Stimulated activated CD8-positive, alpha-beta memory T cell treated with anti-CD3 and anti-CD28 coated beads, Interleukin-7, amount 100 ng/mL, for 4 hours (primary cell): ENCODE data around the gene C5orf47.
"Not testable (repeated sequence)": the region's sequence is repeated elsewhere in the genome, so short reads cannot be mapped to it uniquely, and the experiment has no call there.

Source experiments
- DNase-seq, 2 donors: peaks; one replicate each; pipeline ENCODE4 v3.0.0-alpha.2; 2020; ENCODE audit warnings: low read depth in 2 of 2

C5orf47 gene

DNA sequence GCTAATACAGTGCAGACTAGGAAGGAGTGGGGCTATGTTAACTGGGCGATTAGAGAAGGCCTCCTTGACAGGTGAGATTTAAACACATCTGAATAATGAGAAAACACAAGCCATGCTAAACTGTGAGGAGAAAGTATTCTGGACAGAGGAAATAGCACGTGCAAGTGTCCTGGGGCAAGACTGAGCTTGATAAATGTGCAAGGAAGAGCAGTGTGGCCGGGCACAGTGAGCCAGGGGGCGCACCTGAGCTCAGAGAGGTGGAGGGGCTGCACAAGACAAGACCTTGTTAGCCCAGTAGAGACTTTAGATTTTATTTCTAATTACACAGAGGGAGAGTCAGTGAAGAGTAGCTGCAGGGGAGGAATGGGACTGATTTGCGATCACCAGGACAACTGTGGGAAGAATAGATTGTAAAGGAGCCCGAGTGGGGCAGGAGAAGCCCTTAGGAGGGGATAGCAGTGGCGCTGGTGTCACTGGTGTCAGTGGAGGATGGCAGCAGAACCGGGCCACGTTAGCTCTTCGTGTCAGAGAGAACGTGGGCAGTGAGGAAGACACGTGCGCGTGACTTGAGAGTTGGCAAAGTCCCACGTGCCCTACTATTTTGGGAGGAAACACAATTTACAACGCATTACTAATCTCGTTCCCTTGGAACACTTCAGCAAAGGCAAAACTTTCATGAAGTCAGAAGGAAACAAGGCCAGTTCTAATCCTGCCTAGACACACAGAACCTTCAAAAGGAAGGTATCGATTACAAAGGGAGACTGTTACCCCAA, 17.9 kb upstream of the C5orf47 start:
- DNase-seq, result no peak

DNA sequence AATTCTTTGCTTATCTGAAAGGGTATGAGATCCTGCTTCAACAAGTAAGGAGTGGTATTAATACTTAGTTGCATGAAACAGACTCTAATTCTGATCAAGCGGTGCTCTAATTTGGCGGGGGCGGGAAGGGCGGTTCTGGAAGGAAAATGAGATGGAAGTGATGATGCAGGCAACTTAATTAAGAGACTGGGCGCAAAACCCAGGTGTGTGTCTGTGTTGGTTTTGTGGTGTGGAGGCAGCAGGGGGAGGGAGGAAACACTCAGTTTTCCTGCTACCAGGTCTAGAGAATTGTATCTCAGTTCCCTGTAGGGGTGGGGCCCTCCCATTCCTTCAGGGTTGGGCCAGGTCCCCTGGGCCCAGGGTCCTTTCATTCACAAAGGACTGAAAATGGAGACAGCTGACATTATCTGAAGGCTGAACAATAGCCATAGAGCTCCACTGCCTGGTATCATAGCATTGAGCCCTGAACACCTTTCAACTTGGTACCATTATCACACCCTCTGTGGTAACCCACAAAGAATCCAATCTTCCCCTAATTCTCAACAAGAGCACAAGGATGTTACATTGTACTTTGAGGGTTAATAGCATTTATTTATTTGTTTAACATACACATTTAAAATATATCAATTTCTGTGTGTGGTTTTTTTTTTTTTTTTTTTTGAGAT, 17.2 kb upstream of the C5orf47 start:
- no peak for DNase-seq

DNA sequence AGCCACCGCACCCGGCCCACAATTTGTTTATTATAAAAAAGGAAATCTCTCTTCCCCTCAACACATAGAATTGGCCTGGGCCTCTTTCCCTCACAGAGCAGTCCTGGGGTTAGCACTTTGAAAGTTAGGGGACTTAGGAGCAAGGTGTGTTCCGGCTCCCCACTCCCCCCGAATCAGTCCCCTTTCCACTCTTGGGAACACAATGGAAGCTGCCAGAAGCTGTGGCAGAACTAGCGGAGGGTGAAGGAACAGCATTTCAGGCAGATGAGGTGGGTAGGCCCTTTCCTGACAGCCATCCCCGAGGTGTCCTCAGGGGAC, 16.4 kb upstream of the C5orf47 start:
- no peak for DNase-seq

DNA sequence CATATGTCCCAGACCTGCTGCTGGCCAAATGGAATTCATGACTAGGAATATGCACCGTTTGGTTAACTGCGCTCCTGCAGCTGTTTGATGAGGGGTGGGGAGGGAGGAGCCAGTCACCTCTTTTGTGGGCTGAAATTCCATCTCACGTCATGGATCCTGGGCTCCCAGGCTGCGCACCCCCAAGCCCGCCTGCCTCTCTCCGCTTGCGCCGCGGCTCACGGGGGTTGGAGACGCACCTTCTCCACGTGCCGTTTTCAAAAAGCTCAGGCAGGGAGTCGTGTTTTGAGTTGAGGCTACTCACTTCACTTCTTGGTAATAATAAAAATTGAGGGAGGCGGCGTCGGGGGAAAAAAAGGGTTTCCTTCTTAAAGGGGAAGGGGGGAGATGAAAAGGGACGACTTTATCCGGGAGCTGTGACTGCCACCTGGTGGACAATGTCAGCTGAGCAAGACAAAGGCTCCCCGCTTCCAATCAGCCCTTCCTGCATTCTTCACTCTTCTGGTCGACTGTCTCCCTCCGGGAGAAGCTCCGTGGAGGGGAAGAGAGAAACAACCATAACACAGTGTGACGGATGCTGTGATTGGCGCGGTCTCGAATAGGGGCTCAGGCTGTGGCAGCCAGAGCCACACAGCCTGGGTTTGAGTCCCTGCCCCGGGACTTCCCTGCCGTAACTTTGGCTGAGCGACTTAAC, 15.9 kb upstream of the C5orf47 start:
- DNase-seq, result peak; percentile 47 to 62

DNA sequence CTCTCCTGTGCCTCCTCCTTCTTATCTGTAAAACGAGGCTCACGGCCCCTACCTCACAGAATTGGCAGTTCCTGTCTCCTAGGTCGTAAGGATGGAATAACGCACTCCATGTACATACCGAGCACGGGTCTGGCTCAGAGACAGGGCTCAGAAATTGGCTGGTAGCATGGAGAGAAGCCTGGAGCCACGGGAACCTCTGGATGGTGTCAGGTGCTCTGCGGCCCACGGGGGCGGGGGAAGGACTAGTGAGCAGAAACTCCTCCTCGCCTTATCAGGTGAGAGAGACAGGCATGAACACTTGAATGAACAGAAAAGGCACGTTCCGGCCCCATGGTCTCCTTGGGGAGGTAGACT, 15.4 kb upstream of the C5orf47 start:
- DNase-seq, result no peak

DNA sequence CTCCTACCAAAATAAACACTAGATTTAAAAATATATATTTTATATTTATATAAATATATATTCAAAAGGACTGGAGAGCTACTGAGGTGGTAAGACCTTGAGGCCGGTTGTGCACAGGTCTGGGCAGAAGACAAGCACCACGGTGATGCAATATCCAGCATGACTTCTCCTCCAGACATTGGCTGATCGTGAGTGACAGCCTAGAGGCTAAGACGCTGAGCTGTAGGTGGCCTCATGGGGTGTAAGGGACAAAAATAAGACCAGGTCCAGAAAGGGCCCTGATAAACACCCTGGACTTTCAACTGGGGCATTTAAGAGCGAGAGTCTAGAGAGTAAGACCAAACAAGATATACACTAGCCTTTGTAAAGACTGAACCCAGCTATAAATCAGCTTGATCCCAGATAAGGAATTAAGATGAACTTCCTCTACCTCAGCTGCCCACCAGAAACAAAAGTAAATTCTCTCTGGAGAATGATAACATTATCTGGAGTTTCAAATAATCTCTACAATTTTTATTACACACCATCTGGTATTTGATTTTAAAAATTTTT, 14.2 kb upstream of the C5orf47 start:
- DNase-seq, result no peak

DNA sequence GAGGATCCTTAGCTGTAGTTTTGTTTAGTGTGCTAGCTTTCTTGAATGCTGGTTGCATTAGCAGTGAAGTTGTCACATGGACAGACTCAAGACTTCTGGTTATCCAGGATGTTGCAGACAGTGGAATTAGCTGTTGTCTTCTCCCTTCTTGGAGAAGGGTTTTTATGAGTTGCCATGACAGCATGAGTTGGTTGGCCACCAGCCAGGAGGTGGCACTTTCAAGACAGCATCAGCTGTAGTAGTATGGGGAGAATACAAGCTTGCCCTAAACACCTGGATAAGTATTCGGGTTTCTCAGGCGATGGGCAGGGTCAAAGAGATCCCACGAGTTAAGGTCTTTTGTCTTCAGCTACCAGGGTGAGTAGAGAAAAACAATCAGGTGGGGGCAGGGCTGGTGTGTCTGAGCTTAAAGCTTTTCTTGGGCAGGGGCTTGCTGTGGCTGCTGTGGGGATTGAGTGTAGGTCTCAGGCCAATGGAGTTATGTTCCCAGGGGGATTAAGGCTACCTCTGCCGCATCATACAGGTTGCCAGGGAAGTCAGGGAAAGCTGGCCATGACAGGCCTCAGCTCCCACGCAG, 7.7 kb upstream of the C5orf47 start:
- DNase-seq, result no peak

DNA sequence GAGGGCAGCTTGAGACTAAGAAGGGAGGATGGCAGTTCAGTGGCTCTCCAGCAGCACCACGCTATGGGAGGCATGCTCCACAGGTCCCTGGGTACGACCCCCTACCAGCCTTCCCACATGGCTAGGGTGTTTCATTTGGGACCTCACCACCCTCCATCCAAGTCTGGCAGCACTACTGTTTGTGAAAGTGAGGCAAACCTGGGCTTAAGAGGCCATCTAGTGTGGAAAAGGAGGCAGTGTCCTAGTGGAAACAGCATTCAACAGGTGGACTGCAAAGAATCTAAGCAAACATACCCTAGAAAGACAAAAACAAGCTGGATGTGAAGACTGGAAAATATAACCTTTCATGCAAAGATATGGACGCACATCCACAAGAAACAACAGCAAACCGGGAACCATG, 4.8 kb upstream of the C5orf47 start:
- no peak for DNase-seq

DNA sequence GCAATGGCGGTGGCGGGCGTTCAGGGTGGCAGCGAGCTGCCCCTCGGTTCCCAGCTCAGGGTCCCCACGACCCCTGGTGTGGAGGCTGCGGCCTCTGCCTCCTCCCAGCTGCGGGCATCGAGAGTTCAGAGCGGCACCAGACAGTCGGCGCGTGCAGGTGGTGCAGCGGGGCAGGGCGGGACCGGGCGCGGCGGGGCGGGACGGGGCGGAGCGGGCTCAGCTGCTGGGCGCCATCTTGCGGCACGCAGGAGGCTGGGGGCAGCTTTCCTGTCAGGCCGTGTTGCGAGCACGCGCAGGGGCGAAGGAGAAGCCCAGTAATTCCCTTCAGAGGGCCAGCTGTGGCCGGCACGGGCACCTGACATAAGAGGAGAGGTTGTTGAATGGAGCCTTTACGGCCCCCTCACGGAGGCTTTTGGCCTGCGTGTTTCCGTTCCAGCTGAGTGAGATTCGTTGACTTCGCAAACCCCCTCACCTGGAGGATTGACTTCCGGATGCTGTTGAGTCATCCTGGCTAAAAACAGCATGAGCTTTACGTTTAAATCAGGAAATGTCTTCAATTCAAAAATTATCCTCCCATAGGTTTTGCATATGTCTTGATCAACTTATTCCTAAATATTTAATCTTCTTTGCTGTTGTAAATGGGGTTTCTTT, 587 bp downstream of the C5orf47 start:
- DNase-seq, result no peak

DNA sequence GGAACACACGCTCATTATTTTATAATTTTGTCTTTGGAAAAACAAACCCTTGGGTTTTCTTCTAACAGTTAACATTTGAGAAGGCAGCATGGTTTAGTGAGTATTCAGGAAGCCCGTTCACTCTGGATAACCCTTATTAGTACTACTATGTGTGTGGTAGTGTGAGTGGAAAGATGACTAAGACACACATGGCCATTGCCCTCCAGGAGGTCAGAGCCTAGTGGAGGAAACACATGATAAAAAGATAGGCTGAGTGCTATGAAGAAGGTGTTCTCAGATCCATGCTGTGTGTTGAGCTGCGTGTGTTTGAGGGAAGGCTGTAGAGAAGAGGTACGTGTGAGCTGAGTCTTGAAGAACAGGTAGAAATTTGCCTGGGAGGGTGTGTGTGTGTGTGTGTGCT, 8.4 kb downstream of the C5orf47 start:
- no peak for DNase-seq

DNA sequence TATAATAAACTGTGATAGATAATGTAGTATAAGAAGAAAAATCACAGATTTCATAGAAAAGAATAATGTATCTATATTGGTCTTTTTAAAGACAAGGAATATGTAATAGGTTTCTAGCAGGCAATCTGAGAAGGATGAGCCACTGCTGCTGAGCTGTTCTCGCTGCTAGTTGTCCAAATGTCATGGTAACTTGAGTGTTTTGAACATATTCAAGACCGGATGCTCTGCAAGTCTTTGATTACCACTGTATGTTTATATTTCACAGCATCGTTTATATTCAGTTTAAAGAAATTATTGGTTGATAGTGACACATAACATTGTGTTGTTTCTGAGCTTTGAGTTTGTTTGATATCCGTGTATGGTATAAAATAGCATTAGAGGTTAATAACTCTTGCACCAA, 9.6 kb downstream of the C5orf47 start:
- no peak for DNase-seq

DNA sequence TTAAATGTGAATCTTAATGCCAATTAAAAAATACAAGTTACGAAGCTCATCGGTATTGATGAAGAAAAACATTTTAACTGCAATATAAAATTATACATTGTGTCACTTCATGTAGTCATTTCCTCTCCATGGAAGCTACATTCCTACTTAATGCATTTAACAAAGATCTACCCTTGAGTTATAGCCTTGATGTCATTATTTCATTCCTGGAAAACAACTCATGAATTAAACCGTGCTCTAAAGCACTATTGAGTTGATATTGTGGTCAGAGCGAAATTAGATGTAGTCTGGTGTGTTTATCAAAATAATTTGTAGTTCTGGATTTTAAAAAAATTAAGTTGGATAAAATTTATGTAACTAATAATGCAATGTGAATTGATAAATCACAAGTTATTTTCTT, 11.1 kb downstream of the C5orf47 start:
- DNase-seq, result no peak

DNA sequence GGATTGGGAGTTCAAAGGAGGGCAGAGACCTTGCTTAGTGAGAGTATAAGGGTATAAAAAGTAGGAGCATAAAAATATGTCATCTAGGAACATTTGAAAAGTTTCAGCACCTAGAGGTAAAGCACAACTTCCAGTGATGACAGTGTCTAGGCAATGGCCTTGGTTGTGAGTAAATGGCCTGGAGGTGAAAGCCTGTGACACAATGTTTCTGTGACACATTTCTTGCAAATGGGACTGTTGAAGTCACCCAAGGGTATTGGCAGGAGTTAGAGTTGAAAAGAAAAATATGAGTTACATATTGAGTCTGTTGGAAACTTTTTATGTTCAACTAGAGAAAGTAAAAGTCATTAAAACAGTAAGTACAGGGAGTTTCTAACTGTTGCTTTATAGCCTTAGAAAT, 14.8 kb downstream of the C5orf47 start:
- no peak for DNase-seq

DNA sequence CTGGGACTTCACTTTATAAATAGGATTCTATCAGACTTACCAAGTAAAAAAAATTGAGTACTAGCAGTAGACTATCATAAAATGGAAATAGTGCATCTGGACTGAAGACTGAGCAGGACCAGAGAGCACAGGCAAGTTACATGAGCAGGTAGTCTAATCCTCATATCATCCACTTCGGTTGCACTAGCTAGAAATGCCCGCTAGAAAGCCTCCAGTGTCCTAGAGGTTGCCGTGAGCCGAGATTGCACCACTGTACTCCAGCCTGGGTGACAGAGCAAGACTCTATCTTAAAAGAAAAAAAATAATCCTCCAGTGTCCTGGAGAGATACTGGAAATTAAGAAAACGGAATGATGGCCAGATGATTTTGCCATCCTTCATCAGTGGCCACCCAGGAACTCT, 20.0 kb downstream of the C5orf47 start:
- no peak for DNase-seq

DNA sequence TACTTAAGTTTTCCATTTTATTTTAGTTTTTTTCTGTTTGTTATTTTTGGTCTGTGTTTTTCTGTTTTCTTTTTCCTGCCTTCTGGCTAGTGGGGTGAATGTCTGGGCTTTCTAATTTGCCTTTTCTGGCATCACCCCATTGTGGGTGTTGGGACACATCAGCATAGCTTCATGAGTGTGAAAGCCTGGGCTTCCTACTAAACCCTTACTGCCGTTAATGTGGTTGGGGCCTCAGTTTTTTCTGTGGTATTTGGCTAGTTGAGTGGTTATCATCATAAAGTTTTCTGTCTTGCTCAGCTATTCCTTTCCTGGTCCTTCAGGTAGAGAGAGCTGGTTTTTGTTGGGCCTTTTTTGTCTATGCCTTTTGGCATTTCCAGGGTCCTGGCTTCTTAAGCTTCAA, 21.4 kb downstream of the C5orf47 start:
- DNase-seq, result no peak

DNA sequence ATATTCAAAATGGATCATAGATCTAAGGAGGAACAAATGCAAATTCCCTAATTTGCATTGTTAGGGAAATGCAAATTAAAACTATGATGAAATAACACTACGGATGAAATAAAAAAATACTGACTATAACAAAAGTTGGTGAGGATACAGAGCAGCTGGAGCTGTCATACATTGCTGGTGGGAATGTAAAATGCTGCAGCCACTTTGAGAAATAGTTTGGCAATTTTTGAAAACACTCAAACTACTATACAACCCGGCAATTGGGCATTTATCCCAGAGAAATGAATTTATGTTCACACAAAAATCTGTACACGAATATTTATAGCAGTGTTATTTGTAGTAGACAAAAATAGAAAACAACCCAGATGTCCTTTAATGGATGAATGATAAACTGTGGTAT, 22.5 kb downstream of the C5orf47 start:
- no peak for DNase-seq

DNA sequence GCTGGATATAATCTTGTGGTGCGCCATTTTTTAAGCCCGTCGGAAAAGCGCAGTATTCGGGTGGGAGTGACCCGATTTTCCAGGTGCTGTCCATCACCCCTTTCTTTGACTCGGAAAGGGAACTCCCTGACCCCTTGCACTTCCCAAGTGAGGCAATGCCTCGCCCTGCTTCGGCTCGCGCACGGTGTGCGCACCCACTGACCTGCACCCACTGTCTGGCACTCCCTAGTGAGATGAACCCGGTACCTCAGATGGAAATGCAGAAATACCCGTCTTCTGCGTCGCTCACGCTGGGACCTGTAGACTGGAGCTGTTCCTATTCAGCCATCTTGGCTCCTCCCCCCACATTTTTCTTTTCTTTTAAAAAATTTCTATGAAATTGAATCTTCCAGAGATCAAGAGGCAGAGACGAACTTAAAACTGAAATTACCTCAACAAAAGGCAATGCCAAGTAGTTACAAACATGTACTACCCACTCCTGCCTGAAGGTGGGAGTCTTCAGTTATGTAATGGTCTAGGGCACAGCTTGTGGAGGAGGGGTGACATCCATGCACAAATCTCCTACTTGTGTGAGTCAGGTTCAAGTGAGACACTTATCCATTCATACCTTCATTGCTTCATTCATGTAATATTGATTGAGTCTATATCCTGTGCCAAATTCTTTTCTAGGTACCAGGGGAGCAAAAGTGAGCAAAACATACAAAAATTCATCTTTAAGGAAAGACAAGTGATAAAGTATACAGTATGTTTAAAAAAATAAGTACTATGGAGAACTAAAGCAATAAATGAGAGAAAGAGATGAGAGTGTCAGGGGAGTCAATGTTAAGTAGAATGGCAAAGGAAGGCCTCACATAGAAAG, 31.3 kb downstream of the C5orf47 start:
- DNase-seq, result not testable (repeated sequence)

DNA sequence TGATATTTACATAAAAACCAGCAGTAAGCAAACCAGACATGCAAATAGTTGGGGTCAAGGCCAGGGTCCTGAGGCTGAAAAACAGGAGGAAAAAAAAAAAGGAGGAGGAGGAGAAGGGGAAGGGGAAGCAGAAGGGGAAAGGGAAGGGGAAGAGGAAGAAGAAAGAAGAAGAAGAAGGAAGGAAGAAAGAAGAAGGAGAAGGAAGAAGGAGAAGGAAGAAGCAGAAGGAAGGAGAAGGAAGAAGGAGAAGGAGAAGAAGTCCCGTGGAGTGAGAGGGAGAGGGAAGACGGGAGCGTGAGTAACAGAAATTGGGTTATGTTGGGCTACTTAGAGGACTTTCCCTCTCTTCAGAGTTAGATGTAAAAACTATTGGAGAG, 31.9 kb downstream of the C5orf47 start:
- no peak for DNase-seq

DNA sequence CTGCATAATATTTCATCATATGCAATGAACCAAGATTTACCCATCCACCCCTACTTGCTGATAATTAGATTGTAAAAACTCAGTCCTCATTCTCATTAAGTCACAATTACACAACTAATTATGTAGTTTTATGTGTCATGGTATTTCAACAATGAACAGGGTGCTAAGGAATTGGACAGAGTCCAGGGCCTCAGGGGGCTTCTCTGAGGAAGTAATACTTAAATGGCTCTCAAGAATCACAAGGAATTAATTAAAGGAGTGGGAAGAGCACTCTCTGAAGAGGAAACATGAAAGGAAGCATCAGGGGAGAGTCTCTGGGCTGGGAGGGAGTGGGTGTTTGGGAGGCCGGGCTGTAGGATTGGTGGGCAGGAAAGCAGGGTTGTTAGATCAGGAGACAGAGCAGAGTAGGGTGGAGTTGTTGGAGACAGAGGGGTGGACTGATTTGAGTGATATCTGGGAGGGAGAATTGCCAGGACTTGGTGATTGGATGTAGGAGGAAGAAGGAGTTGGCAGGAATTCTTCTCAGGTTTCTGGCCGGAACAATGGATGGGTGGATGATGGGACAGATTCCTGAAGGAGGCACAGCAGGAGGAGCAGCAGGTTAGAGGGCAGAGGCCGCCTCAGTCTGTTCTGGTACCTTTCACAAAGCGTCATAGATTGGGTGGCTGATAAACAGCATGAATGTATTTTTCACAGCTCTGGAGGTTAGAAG, 33.6 kb downstream of the C5orf47 start:
- no peak for DNase-seq

DNA sequence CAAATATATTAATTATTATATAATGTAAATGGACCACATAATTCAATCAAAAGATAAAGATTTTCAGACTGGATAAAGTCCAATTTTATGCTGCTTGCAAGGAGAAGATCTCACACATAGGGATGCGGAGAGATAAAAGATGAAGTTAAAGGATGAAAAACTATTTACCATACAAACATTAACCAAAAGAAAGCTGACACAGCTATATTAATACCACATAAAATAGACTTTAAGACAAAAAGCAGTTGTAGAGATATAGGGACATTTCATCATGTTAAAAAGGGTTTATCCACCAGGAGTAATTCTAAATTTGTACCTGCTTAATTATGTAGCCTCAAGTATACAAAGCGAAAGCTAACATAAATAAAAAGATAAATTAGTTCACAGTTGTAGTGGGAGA, 41.3 kb downstream of the C5orf47 start:
- no peak for DNase-seq
